CD4-positive, alpha-beta T cell treated with Interleukin-17A for 4 hours (primary cell): Measurements from ENCODE around the gene GNG10.
"Not testable (repeated sequence)": the region's sequence is repeated elsewhere in the genome, so short reads cannot be mapped to it uniquely, and the experiment has no call there.

Source experiments
- DNase-seq: peaks from one replicate; pipeline ENCODE4 v3.0.0-alpha.2; 2020; ENCODE audit warnings: mixed read lengths

The GNG10 gene

GRCh38 chr9:111661150-111661801, at the start of gene GNG10:
GNG10 (plus strand) TSS chr9:111661605; CDS start chr9:111661635, 30 bp downstream.
- peak; percentile 75 for DNase-seq

- DNase-seq: no peak
Measured at GRCh38 chr9:111613436-111614040, 47.9 kb upstream of the GNG10 start.

GRCh38 chr9:111615928-111616327, 45.5 kb upstream of the GNG10 start:
- DNase-seq: no peak

GRCh38 chr9:111617349-111617748, 44.1 kb upstream of the GNG10 start:
- DNase-seq: not testable (repeated sequence)

- DNase-seq: peak; percentile 36
Measured at GRCh38 chr9:111621895-111622480, 39.4 kb upstream of the GNG10 start.

- no peak for DNase-seq
Measured at GRCh38 chr9:111622626-111623025, 38.8 kb upstream of the GNG10 start.

GRCh38 chr9:111627260-111627963, 34.0 kb upstream of the GNG10 start:
- no peak for DNase-seq

- no peak for DNase-seq
Measured at GRCh38 chr9:111628411-111628810, 33.0 kb upstream of the GNG10 start.

GRCh38 chr9:111630182-111630963, 31.0 kb upstream of the GNG10 start:
- DNase-seq: no peak

- DNase-seq: no peak
Measured at GRCh38 chr9:111630964-111631213, 30.5 kb upstream of the GNG10 start.

- DNase-seq: peak; percentile 96
Measured at GRCh38 chr9:111631214-111631971, 30.0 kb upstream of the GNG10 start, which contains the start of gene DNAJC25. DNAJC25 (plus strand) TSS chr9:111631334; CDS start chr9:111631408, 74 bp downstream.

GRCh38 chr9:111632060-111632459, 29.3 kb upstream of the GNG10 start:
- no peak for DNase-seq

- no peak for DNase-seq
Measured at GRCh38 chr9:111632695-111633388, 28.6 kb upstream of the GNG10 start.

- no peak for DNase-seq
Measured at GRCh38 chr9:111633389-111633736, 28.0 kb upstream of the GNG10 start.

- no peak for DNase-seq
Measured at GRCh38 chr9:111634860-111635259, 26.5 kb upstream of the GNG10 start.

- DNase-seq: no peak
Measured at GRCh38 chr9:111637421-111637950, 23.9 kb upstream of the GNG10 start.

GRCh38 chr9:111644195-111644772, 17.1 kb upstream of the GNG10 start:
- DNase-seq: no peak

GRCh38 chr9:111645806-111646205, 15.6 kb upstream of the GNG10 start:
- DNase-seq: no peak

- no peak for DNase-seq
Measured at GRCh38 chr9:111646417-111646816, 15.0 kb upstream of the GNG10 start.

GRCh38 chr9:111648066-111648465, 13.3 kb upstream of the GNG10 start:
- no peak for DNase-seq

GRCh38 chr9:111649016-111649415, 12.4 kb upstream of the GNG10 start:
- no peak for DNase-seq
